ENCODE measurements around the gene FBXO41.

The FBXO41 gene

DNA sequence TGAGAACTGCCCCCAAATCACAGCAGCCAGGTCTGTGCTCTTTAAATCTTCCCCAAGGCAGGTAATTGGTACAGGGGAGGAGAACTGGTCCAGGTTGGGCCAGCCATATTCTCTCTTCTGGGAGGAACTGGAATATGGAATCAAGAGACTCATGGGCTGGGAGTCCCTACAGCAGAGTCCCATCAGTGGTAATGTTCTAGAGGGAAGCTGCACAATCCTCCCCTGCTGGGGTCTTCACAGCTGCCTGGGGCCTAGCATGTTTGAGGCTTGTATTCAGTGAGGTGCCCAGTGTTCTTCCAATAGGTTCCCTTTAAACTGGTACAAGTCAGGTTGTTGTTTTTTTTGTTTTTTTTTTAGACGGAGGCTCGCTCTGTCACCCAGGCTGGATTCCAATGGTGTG is 30.2 kb upstream of the FBXO41 start:
- TF ChIP-seq, protein P1, sequence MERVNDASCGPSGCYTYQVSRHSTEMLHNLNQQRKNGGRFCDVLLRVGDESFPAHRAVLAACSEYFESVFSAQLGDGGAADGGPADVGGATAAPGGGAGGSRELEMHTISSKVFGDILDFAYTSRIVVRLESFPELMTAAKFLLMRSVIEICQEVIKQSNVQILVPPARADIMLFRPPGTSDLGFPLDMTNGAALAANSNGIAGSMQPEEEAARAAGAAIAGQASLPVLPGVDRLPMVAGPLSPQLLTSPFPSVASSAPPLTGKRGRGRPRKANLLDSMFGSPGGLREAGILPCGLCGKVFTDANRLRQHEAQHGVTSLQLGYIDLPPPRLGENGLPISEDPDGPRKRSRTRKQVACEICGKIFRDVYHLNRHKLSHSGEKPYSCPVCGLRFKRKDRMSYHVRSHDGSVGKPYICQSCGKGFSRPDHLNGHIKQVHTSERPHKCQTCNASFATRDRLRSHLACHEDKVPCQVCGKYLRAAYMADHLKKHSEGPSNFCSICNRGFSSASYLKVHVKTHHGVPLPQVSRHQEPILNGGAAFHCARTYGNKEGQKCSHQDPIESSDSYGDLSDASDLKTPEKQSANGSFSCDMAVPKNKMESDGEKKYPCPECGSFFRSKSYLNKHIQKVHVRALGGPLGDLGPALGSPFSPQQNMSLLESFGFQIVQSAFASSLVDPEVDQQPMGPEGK (CRISPR knock-in tag; IDR thresholded peaks at IDR 0.05; ENCODE audit: borderline replicate concordance): no peak
- no peak for TF ChIP-seq ESRRG (CRISPR knock-in tag; IDR thresholded peaks at IDR 0.05)
- TF ChIP-seq SNAI2 (CRISPR knock-in tag; IDR thresholded peaks at IDR 0.05): no peak
- no peak for TF ChIP-seq CREB5 (CRISPR knock-in tag; IDR thresholded peaks at IDR 0.05; ENCODE audit: low read depth)
- no peak for TF ChIP-seq OSR1 (CRISPR knock-in tag; IDR thresholded peaks at IDR 0.05)
- TF ChIP-seq ARNTL (CRISPR knock-in tag; IDR thresholded peaks at IDR 0.05; ENCODE audit: borderline replicate concordance, low read depth): no peak
- no peak for ATAC-seq

- TF ChIP-seq BACH2 (CRISPR knock-in tag; IDR thresholded peaks at IDR 0.05; ENCODE audit: borderline replicate concordance) (no peak), RARB (CRISPR knock-in tag; IDR thresholded peaks at IDR 0.05) (no peak), TOX (CRISPR knock-in tag; IDR thresholded peaks at IDR 0.05; ENCODE audit: borderline replicate concordance) (no peak), CREB5 (CRISPR knock-in tag; IDR thresholded peaks at IDR 0.05; ENCODE audit: low read depth) (no peak), CSRNP3 (CRISPR knock-in tag; IDR thresholded peaks at IDR 0.05) (no peak), ZFP30 (CRISPR knock-in tag; IDR thresholded peaks at IDR 0.05) (no peak)
- TF ChIP-seq, protein P2, sequence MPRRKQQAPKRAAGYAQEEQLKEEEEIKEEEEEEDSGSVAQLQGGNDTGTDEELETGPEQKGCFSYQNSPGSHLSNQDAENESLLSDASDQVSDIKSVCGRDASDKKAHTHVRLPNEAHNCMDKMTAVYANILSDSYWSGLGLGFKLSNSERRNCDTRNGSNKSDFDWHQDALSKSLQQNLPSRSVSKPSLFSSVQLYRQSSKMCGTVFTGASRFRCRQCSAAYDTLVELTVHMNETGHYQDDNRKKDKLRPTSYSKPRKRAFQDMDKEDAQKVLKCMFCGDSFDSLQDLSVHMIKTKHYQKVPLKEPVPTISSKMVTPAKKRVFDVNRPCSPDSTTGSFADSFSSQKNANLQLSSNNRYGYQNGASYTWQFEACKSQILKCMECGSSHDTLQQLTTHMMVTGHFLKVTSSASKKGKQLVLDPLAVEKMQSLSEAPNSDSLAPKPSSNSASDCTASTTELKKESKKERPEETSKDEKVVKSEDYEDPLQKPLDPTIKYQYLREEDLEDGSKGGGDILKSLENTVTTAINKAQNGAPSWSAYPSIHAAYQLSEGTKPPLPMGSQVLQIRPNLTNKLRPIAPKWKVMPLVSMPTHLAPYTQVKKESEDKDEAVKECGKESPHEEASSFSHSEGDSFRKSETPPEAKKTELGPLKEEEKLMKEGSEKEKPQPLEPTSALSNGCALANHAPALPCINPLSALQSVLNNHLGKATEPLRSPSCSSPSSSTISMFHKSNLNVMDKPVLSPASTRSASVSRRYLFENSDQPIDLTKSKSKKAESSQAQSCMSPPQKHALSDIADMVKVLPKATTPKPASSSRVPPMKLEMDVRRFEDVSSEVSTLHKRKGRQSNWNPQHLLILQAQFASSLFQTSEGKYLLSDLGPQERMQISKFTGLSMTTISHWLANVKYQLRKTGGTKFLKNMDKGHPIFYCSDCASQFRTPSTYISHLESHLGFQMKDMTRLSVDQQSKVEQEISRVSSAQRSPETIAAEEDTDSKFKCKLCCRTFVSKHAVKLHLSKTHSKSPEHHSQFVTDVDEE (CRISPR knock-in tag; IDR thresholded peaks at IDR 0.05): no peak
Measured at GRCh38 chr2:73307720-73308119, 23.4 kb upstream of the FBXO41 start.

DNA sequence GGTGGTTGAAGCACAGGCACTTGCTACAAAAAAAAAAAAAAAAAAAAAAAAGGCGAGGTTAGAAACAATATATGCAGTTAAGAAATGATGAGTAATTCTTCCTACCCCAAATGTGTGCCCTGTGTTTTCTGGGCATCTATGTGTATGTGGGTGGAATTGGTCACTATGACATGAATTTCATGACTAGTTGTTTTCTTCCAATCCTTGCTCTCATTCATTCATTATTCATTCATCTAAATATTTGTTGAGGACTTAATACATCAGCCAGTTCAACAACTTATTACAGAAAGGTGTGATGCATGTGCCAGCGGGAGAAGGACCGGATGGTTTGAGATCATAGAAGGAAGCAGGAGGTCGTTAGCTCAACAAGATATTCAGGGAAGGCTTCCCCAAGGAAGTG is 17.4 kb upstream of the FBXO41 start:
- TF ChIP-seq SNAI2 (CRISPR knock-in tag; IDR thresholded peaks at IDR 0.05) (no peak), ESRRG (CRISPR knock-in tag; IDR thresholded peaks at IDR 0.05) (no peak), OSR1 (CRISPR knock-in tag; IDR thresholded peaks at IDR 0.05) (no peak), PPARA (CRISPR knock-in tag; IDR thresholded peaks at IDR 0.05; ENCODE audit: borderline replicate concordance) (no peak), TOX (CRISPR knock-in tag; IDR thresholded peaks at IDR 0.05; ENCODE audit: borderline replicate concordance) (no peak), ZFP3 (CRISPR knock-in tag; IDR thresholded peaks at IDR 0.05) (no peak), TCF4 (CRISPR knock-in tag; IDR thresholded peaks at IDR 0.05; ENCODE audit: borderline replicate concordance) (no peak), ZNF565 (CRISPR knock-in tag; conservative IDR thresholded peaks at IDR 0.05; ENCODE audit: low read depth) (no peak), ZC3H10 (CRISPR knock-in tag; IDR thresholded peaks at IDR 0.05) (no peak), ZNF70 (CRISPR knock-in tag; IDR thresholded peaks at IDR 0.05) (no peak)
- TF ChIP-seq, protein P2 (CRISPR knock-in tag; IDR thresholded peaks at IDR 0.05): no peak
- TF ChIP-seq, protein P1 (CRISPR knock-in tag; IDR thresholded peaks at IDR 0.05; ENCODE audit: borderline replicate concordance): no peak
- TF ChIP-seq, protein P3, sequence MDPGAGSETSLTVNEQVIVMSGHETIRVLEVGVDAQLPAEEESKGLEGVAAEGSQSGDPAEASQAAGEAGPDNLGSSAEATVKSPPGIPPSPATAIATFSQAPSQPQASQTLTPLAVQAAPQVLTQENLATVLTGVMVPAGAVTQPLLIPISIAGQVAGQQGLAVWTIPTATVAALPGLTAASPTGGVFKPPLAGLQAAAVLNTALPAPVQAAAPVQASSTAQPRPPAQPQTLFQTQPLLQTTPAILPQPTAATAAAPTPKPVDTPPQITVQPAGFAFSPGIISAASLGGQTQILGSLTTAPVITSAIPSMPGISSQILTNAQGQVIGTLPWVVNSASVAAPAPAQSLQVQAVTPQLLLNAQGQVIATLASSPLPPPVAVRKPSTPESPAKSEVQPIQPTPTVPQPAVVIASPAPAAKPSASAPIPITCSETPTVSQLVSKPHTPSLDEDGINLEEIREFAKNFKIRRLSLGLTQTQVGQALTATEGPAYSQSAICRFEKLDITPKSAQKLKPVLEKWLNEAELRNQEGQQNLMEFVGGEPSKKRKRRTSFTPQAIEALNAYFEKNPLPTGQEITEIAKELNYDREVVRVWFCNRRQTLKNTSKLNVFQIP (CRISPR knock-in tag; IDR thresholded peaks at IDR 0.05; ENCODE audit: borderline replicate concordance, low read depth): no peak
- ATAC-seq: no peak

More at GRCh38 chr2:73307720-73308119, 23.4 kb upstream of the FBXO41 start:
- no peak for ATAC-seq
